ENCODE results near the gene NOTCH1. TPM values are rescaled to one million over a fixed set of nuclear protein-coding genes. Genes with fewer than 3 reads are reported as not detected.

Gene NOTCH1
- total and polyA plus RNA-seq, 2 of the 8 experiments (the other 6 are each of a cell fraction or from before 2014, with no cell fraction given), result 6.9 to 55.6 TPM

GRCh38 chr9:136463578-136463977, 82.3 kb downstream of the NOTCH1 start:
- H3K56ac ChIP-seq (replicated peaks; ENCODE audit: insufficient read length, low read depth, low read length), result no peak overlapping the region
- H3K79me2 ChIP-seq (ENCODE audit: control insufficient read depth in 1 of 2, insufficient read depth in 2 of 2, low read length in 2 of 2), result no peaks in the 10 kb centered on the region
- H3K4me2 ChIP-seq (ENCODE audit: insufficient read depth in 1 of 2, low read depth in 2 of 2, low read length in 2 of 2), result no peak overlapping the region
- no peak overlapping the region for H2BK5ac ChIP-seq (ENCODE audit: low read depth, low read length)
- peaks cover 39 to 85% (median 74%) of the 10 kb centered on the region in 4 experiments for H3K36me3 ChIP-seq (ENCODE audit: control insufficient read depth in 2 of 4, insufficient read depth in 4 of 4, low read length in 3 of 4)
- no peak for DNase-seq (ENCODE audit: low read depth in 1 of 2, low spot score in 2 of 2)
- no peak overlapping the region for H2BK120ac ChIP-seq (replicated peaks; ENCODE audit: low read depth, low read length)
- no peak overlapping the region for H2AFZ ChIP-seq (ENCODE audit: low read length)
- H3K79me1 ChIP-seq (ENCODE audit: low read depth, low read length), result no peaks in the 10 kb centered on the region; the same call in 1 of the 2 replicates
- H3K9ac ChIP-seq (replicated peaks in 1 of 4; ENCODE audit: extremely low read depth in 1 of 4, low read depth in 3 of 4, low read length in 3 of 4), result no peak overlapping the region
- ChIA-PET POLR2A (ENCODE audit: partially characterized antibody) (interaction anchor here (1.2 to 1.3 kb wide), 2 partner anchors 12 to 86 kb away, joined by 3 read pairs; no protein-coding TSS in a partner anchor), CTCF (ENCODE audit: partially characterized antibody) (interaction anchor here (0.8 to 1.8 kb wide), 4 partner anchors 7 to 66 kb away, joined by 3 to 8 read pairs (median 4); no protein-coding TSS in a partner anchor)
- no peak for FAIRE-seq
- no peaks in the 10 kb centered on the region for H3K4me1 ChIP-seq (replicated peaks in 1 of 4; ENCODE audit: control insufficient read depth in 3 of 4, insufficient read depth in 4 of 4, low read length in 3 of 4)
- H2BK12ac ChIP-seq (ENCODE audit: low read depth, low read length), result no peak overlapping the region
- H3K18ac ChIP-seq (ENCODE audit: extremely low read depth, low read length), result no peak overlapping the region
- no peak overlapping the region for H3K14ac ChIP-seq (ENCODE audit: insufficient read length)
- peaks cover 12 to 20% of the 10 kb centered on the region in 2 experiments for H4K20me1 ChIP-seq (replicated peaks in 1 of 2; ENCODE audit: control insufficient read depth in 1 of 2, insufficient read depth in 2 of 2, low read length in 2 of 2)
- 82% methylated on average over 12 of the region's 14 CpGs; no CpG with 5 or more reads in 1 of the 2 experiments for WGBS, 2 experiments (ENCODE audit: extremely low coverage in 1 of 2, insufficient coverage in 1 of 2, insufficient read length in 1 of 2, insufficient replicate concordance in 2 of 2, low coverage in 1 of 2, low lambda C conversion rate in 2 of 2, missing lambda C conversion rate in 1 of 2)
- H3K9me3 ChIP-seq (ENCODE audit: insufficient read depth in 2 of 2, low read depth in 1 of 2, low read length in 1 of 2), result no peaks in the 10 kb centered on the region
- H3K4me3 ChIP-seq (ENCODE audit: extremely low read depth in 1 of 4, insufficient read depth in 2 of 4, low read depth in 3 of 4, low read length in 4 of 4), result no peak overlapping the region
- no peak overlapping the region for H4K5ac ChIP-seq (ENCODE audit: insufficient read length, low read depth, low read length)
- no peak overlapping the region for H4K8ac ChIP-seq (ENCODE audit: extremely low read depth, insufficient read depth, low read length)
- no peak overlapping the region for H3K4ac ChIP-seq (replicated peaks; ENCODE audit: insufficient read length, low read depth, low read length)
- H2AK5ac ChIP-seq (ENCODE audit: low read depth, low read length), result no peak overlapping the region
- H3K23me2 ChIP-seq (ENCODE audit: low read depth, low read length), result no peaks in the 10 kb centered on the region
- H3K27ac ChIP-seq (ENCODE audit: low read depth, low read length), result no peak overlapping the region
- no peak overlapping the region for H3K23ac ChIP-seq (ENCODE audit: insufficient read length)
- H3K27me3 ChIP-seq (replicated peaks in 1 of 4; ENCODE audit: control insufficient read depth in 3 of 4, extremely low read depth in 1 of 4, insufficient read depth in 3 of 4, low read length in 3 of 4), result no peaks in the 10 kb centered on the region
- H4K91ac ChIP-seq (replicated peaks; ENCODE audit: insufficient read length, low read length), result no peak overlapping the region
- no peak overlapping the region for H2BK15ac ChIP-seq (ENCODE audit: low read length)
- H2BK20ac ChIP-seq (ENCODE audit: low read length), result no peak overlapping the region
- TF ChIP-seq SIX5 (IDR thresholded peaks at IDR 0.05; ENCODE audit: low read depth, low read length) (no peak), BACH1 (IDR thresholded peaks at IDR 0.05; ENCODE audit: low read length) (no peak), TAF7 (optimal IDR thresholded peaks at IDR 0.05; ENCODE audit: borderline replicate concordance, low read depth, low read length) (no peak), POU5F1 (IDR thresholded peaks at IDR 0.05; ENCODE audit: low read depth, low read length) (no peak), MAFK (IDR thresholded peaks at IDR 0.05; ENCODE audit: low read depth, low read length) (no peak), ASH2L (IDR thresholded peaks at IDR 0.05; ENCODE audit: low read length) (no peak), TBP (IDR thresholded peaks at IDR 0.05; ENCODE audit: low read depth, low read length) (no peak), RAD21 (IDR thresholded peaks at IDR 0.05 in 1 of 2, conservative IDR thresholded peaks at IDR 0.05 in 1 of 2; ENCODE audit: low read depth in 2 of 2, low read length in 2 of 2) (no peak), SAP30 (IDR thresholded peaks at IDR 0.05; ENCODE audit: insufficient read depth, insufficient replicate concordance, low read length) (no peak), BRCA1 (IDR thresholded peaks at IDR 0.05; ENCODE audit: low read depth, low read length) (no peak), CREB1 (IDR thresholded peaks at IDR 0.05) (no peak), SIN3A (conservative IDR thresholded peaks at IDR 0.05 in 1 of 2, IDR thresholded peaks at IDR 0.05 in 1 of 2; ENCODE audit: low read depth in 1 of 2, low read length in 2 of 2) (no peak), RNF2 (IDR thresholded peaks at IDR 0.05; ENCODE audit: borderline replicate concordance, low read depth, low read length, missing control alignments, poor library complexity, severe bottlenecking) (no peak), KDM4A (IDR thresholded peaks at IDR 0.05; ENCODE audit: low read depth, low read length, severe bottlenecking) (no peak)
